Measurements from ENCODE around the gene NEK6. TPM values are rescaled to one million over a fixed set of nuclear protein-coding genes. Genes with fewer than 3 reads are reported as not detected.

NEK6 gene
- total RNA-seq, 1 donor from 2014 or later = 137 TPM

DNA sequence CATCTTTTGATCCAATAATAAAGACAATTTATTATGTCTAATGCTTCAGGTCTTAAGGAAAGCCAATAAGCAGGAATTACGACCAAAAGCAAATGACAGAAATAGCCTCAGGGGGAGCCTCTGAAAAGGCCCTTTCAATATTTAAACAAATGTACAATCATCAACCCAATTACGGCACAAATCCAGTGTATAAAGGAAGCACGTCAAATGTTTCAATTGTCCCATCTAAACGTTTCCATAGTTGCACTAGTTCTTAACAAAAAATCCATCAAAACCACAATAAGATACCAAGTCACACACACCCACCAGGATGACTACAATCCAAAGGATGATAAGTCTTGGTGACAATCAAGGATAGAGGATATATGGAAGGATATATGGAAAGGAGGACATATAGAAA lies 115.6 kb downstream of the NEK6 start:
- no peaks in the 10 kb centered on the region for H3K36me3 ChIP-seq
- ATAC-seq = no peak
- H3K4me3 ChIP-seq = no peak overlapping the region
- H3K4me1 ChIP-seq = peaks cover 8% of the 10 kb centered on the region
- H3K9me3 ChIP-seq = no peaks in the 10 kb centered on the region
- no peak overlapping the region for H3K27ac ChIP-seq
- intact Hi-C loops (cut with DNase I) = no loop called here
- TF ChIP-seq, protein P1, sequence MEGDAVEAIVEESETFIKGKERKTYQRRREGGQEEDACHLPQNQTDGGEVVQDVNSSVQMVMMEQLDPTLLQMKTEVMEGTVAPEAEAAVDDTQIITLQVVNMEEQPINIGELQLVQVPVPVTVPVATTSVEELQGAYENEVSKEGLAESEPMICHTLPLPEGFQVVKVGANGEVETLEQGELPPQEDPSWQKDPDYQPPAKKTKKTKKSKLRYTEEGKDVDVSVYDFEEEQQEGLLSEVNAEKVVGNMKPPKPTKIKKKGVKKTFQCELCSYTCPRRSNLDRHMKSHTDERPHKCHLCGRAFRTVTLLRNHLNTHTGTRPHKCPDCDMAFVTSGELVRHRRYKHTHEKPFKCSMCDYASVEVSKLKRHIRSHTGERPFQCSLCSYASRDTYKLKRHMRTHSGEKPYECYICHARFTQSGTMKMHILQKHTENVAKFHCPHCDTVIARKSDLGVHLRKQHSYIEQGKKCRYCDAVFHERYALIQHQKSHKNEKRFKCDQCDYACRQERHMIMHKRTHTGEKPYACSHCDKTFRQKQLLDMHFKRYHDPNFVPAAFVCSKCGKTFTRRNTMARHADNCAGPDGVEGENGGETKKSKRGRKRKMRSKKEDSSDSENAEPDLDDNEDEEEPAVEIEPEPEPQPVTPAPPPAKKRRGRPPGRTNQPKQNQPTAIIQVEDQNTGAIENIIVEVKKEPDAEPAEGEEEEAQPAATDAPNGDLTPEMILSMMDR (IDR thresholded peaks at IDR 0.05) = no peak
- H3K27me3 ChIP-seq = no peaks in the 10 kb centered on the region
- no peak for DNase-seq

DNA sequence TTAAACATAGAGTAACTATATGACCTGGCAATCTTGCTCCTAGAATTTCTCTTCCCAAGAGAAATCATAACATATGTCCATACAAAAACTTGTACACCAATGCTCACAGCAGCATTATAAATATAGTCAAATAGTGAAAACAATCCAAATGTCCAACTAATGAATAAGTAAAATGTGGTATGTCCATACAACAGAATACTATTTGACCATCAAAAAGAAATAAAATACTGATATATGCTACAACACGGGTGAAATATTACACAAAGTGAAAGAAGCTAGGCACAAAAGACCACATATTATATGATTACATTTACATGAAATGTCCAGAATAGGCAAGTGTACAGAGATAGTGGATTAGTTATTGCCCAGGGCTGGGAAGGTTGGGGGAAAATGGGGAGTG lies 116.1 kb downstream of the NEK6 start:
- H3K4me3 ChIP-seq = no peak overlapping the region
- intact Hi-C loops (cut with DNase I) = no loop called here
- ATAC-seq (no peak), DNase-seq (no peak)
- H3K27ac ChIP-seq = no peak overlapping the region
- no peaks in the 10 kb centered on the region for H3K9me3 ChIP-seq
- TF ChIP-seq, protein P1 (IDR thresholded peaks at IDR 0.05) = no peak
- peaks cover 8% of the 10 kb centered on the region for H3K4me1 ChIP-seq
- H3K27me3 ChIP-seq = no peaks in the 10 kb centered on the region
- no peaks in the 10 kb centered on the region for H3K36me3 ChIP-seq

DNA sequence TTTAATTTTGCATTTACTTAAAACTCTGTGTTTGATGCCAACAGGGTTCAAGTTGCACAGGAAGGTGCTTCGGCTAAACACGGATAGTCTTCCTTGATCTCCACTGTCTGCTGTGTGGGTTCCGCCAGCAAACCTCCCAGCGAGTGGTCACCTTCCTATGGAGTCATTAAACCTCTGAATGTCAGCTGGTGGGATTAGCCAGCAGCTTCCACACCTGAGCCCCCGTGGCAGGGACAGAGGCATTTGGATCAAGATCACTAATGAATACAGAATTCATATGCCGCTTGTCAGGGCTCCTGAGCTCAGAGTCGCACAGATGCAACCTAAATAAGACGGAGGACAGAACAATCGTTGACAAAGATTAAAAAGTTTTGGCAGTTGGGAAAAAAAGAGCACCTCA lies 118.0 kb downstream of the NEK6 start:
- Histone ChIP-seq H3K4me1 (peaks cover 8% of the 10 kb centered on the region), H3K27me3 (no peaks in the 10 kb centered on the region), H3K36me3 (peaks cover 11% of the 10 kb centered on the region), H3K4me3 (no peak overlapping the region), H3K9me3 (no peaks in the 10 kb centered on the region), H3K27ac (no peak overlapping the region)
- ATAC-seq (no peak), DNase-seq (no peak)
- intact Hi-C loops (cut with DNase I) = no loop called here
- TF ChIP-seq, protein P1 (IDR thresholded peaks at IDR 0.05) = no peak

DNA sequence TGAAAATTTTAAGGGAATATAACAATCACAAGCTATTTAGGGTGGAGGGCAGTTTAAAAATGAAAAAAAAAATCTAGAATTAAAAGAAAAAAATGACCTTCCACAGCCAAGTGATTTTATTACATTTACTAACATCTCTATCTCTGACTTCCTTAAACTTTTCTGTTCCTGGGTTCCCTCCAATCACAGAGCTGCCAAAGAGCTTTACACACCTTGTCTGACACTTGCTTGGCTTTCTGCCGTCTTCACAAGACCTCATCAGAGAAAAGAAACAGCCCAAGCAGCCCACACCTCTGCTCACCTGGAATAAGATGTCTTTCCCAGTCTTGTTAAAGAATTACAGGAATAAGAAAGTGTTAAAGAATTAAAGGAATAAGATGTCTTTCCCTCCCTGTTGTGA lies 118.6 kb downstream of the NEK6 start:
- Histone ChIP-seq H3K27ac (no peak overlapping the region), H3K4me1 (peaks cover 3% of the 10 kb centered on the region), H3K4me3 (no peak overlapping the region), H3K27me3 (no peaks in the 10 kb centered on the region), H3K9me3 (no peaks in the 10 kb centered on the region), H3K36me3 (peaks cover 11% of the 10 kb centered on the region)
- intact Hi-C loops (cut with DNase I) = no loop called here
- DNase-seq = no peak
- TF ChIP-seq, protein P1 (IDR thresholded peaks at IDR 0.05) = no peak
- no peak for ATAC-seq

DNA sequence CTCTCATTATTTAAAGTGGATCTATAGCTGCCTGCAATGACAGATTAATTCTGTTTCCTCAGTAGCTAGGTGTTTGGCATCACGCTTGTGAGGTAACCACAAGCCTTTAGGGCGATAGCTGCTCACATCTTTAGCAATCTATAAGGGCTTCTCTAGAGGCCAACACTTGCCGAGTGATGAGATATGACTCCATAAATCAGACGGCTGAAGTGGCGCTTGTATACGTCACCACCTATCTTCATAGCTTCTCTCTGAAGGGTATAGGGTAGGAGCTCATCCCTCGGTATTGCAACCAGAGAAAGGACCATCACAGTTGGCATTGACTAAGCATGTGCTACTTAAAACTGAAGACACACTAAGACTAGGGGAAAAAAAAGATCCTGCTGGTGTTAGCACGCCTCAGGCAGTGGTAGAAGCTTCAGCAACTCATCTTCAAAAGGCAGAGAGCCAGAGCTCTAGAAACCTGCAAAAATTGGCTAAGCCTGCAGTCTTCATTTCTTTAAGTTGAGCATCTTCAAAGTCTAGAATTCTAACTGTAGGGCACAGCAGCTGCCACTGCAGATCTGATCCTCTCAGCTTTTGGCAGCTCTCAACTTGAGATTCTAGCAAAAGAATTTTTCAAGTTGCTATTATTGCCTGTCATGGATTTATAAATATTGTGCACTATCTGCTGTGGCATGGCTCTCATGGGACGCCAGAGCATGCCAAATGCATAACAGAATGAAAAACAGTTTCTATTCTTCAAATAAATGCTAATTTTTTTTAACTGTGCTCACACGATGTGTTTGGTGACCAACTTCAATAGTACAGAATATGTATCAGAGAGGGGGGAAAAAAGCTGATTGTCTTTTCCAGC lies 120.0 kb downstream of the NEK6 start:
- TF ChIP-seq, protein P1 (IDR thresholded peaks at IDR 0.05) = no peak
- H3K36me3 ChIP-seq = peaks cover 16% of the 10 kb centered on the region
- H3K4me1 ChIP-seq = no peaks in the 10 kb centered on the region
- H3K4me3 ChIP-seq = no peak overlapping the region
- no peaks in the 10 kb centered on the region for H3K27me3 ChIP-seq
- H3K9me3 ChIP-seq = no peaks in the 10 kb centered on the region
- no peak for DNase-seq
- no peak overlapping the region for H3K27ac ChIP-seq
- intact Hi-C loops (cut with DNase I) = no loop called here
- no peak for ATAC-seq
